HG03066 (cell line): ENCODE results near the gene SYCP2L.
"Not testable (repeated sequence)": the region's sequence is repeated elsewhere in the genome, so short reads cannot be mapped to it uniquely, and the experiment has no call there.

Source experiments
- ATAC-seq: cut with Tn5 transposase; IDR thresholded peaks from one replicate; pipeline ENCODE4 v1.9.1; 2021; ENCODE audit warnings: low read depth; ENCODE audit not compliant: unreplicated experiment

Gene SYCP2L

DNA sequence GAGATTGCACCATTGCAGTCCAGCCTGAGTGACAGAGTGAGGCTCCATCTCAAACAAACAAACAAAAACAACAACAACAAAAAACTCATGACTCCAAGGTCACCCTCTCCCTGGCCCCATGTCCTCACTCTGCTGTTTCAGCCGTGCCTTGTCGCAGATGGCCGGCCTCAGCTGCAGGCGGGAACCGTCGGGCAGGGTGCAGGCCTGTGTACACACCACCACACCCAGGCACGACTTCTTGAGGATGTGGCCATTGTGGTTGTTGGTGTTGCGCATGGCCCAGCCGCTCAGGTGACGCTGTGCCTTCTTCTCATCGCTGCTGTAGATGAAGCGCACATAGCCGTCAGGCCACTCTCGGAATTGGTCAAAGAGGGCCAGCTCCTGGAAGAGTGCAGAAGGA lies 9.8 kb upstream of the SYCP2L start:
- ATAC-seq: no peak

DNA sequence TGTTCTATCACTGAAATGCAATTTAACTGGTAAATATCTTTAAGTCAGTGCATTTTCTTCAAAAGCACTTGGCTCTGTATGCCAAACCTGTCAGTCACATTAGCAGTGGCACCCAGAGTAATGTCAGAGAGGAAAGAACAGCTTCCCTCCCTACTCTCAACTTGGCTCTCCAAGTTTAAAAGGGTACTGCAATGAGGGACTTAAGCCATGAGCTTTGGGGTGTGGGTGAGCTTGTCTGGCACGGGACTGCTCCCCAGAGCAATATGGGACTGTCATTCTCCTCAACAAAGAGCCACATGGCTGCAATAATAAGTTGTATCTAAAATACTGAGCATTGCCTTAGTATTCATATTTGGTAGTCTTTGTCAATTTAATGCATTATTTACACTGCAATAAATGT lies 9.0 kb upstream of the SYCP2L start:
- ATAC-seq: no peak

- no peak for ATAC-seq
Observed at GRCh38 chr6:10880366-10880765, 6.5 kb upstream of the SYCP2L start.

GRCh38 chr6:10882253-10882630 lies 4.6 kb upstream of the SYCP2L start:
- ATAC-seq: not testable (repeated sequence)

GRCh38 chr6:10882657-10883171 lies 4.1 kb upstream of the SYCP2L start:
- no peak for ATAC-seq

DNA sequence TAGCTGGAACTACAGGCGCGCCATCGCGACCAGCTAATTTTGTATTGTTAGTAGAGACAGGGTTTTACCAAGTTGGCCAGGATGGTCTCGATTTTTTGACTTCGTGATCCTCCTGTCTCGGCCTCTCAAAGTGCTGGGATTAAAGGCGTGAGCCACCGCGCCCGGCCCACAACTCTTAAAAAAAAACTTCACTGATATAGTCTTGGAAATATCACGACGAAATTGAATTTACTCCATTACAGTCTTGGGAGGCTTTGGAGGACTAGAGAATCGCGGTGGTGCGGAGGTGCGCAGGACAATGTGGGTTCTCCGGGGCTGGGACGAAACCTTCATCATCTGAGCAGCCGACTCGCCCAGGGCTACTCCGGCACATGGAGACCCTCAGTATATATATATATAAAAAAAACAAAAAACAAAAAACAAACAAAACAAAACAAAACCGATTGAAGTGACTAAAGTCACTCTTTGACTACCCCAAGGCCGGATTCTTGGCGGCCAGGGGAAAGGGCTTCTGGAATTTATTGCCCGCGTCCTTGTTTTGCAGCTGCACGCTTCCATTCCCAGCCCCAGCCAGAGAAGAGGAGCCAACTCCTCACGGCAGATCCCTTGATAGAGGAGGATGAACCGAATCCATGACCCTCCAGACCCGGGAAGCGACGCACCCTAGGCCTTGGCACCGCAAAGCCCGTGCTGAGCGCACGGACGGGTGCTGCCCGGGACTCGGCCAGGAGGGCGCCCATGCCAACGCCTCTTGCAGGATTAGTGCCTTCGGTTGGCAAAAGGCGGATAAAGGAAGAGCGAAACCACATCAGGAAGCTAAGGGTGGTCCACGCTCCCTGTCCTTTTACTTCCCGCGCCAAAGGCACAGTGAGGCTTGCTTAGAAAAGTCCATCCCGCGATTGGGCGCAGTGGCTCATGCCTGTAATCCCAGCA lies 3.3 kb upstream of the SYCP2L start:
- ATAC-seq: no peak

DNA sequence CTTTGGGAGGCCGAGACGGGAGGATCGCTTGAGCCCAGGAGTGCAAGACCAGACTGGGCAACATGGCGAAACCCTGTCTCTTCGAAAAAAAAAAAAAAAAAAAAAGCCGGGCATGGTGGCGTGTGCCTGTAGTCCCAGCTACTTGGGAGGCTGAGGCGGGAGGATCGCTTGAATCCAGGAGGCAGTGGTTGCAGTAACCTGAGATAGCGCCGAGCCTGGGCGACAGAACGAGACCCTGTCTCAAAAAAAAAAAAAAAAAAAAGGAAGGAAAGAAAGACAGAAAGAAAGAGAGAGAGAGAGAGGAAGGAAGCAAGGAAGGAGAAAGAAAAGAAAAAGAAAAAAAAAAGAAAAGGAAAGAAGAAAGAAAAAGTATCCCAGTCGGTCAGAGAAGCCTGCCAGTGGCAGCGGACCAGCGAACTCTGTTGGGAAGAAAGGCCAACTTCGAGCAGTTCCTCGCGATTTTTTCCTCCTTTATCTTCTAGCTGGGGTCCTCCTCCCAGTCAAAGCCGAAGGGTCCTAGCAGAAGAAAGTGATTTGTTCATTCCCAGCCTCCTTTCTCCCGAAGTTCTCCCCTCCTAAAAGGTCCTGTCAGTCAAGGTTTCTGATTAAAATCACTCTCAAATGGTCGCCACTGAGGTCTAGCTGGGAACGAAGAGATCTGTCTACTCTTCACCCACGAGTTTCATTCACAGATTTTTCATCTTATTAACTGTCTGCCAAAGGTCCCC lies 2.4 kb upstream of the SYCP2L start:
- no peak for ATAC-seq

DNA sequence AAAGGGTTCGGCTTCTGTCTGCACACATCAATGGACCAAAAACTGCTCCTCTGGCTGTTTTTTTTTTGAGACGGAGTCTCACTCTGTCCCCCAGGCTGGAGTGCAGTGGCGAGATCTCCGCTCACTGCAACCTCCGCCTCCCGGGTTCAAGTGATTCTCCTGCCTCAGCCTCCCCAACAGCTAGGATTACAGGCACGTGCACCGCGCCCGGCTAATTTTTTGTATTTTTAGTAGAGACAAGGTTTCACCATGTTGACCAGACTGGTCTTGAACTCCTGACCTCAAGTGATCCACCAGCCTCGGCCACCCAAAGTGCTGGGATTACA lies 524 bp upstream of the SYCP2L start:
- not testable (repeated sequence) for ATAC-seq

- ATAC-seq: no peak
Observed at GRCh38 chr6:10890151-10890550, 3.3 kb downstream of the SYCP2L start.

DNA sequence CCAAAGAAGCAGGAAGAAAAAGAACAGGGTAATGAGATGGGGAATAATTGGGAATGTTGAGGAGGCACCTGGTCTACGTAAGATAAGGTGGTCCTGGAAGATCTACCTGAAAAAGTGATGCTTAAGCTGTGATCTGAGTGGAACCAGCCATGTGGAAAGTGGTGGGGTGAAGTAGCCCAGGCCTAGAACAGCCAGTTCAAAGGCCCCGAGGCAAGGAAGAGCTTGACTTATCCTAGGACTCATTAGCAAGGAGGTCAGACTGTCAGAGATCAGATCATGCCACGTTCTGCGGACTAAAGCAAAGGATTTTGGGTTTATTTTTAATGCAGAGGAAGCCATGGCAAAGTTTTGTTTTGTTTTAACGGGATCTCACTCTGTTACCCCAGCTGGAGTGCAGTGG lies 5.1 kb downstream of the SYCP2L start:
- ATAC-seq: no peak

DNA sequence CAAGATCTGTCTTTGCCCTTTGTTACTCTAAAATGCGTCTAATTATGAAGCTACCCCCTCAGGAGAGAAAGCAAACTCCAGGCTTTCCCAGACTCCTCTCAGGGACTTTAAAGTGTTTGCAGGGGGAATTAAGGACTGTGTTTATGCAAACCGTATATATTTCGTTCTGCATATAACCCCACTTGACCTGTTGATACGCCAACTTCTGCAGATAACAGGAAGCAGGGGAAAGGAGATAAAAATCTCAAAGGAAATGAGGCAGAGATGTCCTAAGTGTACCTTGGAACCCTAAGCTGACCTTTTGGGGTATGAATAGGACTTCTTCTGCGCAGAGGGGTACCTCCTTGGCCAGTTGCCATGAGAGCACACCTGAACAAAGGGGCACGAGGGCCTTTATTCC lies 8.1 kb downstream of the SYCP2L start:
- ATAC-seq: no peak

DNA sequence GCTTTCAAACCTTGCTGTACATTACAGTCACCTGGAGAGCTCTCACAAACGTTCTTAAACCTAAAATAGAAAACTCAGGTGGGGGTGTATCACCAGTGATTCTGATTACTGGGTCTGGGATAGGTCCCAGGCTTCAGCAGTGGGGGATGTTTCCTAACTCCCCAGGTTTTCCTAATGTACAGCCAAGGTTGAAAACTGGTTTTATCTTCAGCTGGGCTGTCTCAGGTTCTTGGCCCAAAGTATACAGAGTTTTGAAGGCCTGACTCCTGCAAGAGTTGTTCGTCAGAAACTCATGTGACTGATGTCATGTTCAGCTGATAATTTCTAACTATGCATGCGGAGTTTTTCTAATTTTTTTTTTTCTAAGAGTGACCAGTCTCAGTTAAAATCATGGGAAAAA lies 9.8 kb downstream of the SYCP2L start:
- ATAC-seq: no peak

DNA sequence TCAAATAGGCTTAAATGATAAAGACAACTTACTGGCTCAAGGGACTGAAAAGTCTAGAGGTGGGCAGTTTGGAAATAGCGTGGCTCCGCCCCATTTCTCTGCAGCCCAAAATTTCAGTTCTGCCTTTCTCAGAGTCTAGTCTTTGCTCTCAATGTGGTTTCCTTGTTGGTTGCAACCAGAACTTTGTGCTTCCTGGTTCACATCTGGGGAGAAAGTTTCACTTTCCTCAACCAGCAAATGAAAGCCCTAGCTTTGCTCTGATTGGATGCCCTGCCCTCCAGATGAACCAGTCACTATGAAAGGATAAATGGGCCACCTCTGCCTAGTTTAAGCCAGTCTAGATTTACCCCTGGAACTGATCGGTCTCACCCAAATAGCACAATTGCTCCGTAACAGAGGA lies 14.9 kb downstream of the SYCP2L start:
- peak; percentile 93 for ATAC-seq

DNA sequence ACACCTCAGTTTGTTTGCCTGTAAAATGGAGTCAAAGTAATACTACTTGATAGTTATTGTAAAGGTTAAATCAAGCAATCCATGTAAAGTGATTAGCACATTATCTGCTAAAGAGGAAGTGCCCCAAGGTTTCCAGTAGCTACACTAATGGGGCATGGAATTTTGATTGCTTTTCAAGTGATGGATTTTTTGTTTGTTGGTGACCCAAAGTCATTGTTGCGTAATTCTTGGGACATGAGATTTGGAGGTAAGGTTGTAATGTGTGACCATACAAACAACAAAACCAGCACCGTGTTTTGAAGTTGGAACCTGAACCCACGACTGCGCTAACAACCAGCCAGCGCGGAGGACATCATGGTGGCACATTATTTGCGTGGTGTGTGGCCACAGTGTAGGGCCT lies 17.2 kb downstream of the SYCP2L start:
- no peak for ATAC-seq

DNA sequence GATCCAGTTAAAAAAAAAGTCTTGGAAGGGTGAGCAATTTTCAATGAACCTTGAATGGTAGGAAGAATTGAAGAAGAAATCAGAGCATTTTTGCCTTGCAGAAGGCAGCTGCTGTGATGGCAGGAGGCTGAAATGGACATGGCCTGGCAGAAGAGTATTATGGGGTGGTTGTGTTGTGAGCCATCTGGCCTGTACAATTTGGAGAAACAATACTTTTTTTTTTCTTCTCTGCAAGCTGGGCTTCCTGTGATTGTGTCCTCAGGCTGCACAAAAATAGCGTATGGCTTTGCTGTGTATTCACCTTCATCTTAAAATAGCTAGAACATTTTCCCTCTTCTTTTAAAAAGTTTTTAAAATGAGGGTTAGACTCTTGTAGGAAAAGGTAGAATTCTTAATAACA lies 21.4 kb downstream of the SYCP2L start:
- no peak for ATAC-seq

GRCh38 chr6:10919520-10919919 lies 32.7 kb downstream of the SYCP2L start:
- ATAC-seq: not testable (repeated sequence)

- ATAC-seq: no peak
Observed at GRCh38 chr6:10933126-10933525, 46.3 kb downstream of the SYCP2L start.

DNA sequence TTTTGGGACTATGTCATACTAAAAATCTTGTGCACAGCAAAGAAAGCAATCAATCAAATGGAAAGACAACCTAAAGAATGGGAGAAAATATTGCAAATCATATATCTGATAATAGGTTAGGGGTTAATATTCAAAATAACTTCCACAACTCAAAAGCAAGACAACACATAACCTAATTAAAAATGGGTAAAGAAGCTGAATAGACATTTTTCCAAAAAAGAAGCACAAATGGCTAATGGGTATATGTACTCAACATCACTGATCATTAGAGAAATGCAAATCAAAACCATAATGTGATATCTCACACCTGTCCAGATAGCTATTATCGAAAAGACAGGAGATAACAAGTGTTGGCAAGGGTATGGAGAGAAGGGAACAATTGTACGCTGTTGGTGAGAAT lies 53.0 kb downstream of the SYCP2L start:
- no peak for ATAC-seq

DNA sequence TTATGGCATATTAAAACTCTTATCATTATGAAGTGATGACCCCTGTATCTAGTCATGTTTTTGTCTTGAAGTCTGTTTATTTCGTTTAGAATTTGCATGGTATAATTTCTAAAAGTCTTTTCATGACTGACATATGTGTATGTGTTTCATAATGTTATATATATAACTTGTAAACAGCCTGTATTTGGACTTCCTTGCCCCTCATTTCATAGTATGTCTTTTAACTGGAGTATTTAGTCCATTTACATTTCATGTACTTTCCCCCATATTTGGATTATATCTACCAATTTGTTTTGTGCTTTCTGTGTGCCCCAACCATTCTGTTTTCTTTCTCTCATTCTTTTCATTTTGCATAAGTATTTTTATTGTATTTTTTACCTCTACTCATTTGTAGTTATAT lies 59.0 kb downstream of the SYCP2L start:
- ATAC-seq: no peak

DNA sequence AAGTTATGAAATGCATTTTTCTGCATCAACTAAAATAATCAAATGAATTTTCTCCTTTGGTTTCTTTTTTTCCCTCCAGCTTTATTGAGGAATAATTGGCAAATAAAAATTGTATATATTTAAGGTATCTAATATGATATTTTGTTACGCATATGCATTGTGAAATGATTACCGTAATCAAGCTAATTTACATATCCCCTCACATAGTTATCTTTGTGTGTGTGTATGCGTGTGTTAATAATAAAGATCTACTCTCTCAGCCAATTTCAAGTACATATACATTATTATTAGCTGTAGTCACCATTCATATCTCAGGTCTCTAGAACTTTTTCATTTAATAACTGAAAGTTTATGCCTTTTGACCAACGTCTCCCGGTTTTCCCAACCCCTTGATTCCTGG lies 61.1 kb downstream of the SYCP2L start:
- no peak for ATAC-seq

DNA sequence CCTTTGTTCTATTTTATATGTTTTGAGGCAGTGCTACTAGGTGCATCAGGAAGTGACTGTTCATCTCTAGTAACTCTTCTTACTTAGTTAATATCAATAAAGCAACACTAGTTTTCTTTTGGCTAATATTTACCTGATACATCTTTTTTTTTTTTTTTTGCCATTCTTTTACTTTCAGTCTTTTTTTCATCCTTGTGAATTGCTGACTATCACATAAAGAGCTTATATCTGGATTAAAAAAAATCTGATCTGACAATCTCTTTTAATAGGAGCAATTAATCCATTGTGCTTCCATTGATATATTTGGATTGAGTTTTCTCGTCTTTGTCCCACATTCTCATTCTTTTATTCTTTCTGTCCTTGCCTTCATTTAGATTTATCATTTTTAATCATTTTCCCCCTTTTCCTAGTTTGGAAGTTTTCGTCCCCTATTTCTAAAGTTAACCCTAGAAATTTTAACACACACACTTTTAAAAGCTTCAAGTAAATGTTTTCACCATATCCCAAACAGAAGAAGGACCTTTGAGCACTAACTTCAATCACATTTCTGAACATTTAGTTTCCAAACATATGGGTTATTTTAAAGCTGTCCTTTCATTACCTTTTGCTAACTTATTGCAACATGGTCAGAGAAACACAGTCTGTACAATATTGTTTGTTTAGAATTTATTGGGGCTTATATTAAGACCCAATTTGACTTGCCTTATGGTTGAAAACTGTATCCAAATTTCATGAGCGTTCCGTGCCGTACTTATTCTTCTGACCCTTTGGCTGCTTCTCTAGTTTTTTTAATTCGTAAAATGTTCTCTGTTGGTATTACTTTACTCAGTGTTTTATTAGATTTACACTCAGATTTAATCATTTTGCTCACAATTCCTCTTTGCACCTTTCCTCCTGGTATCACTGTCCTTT lies 63.0 kb downstream of the SYCP2L start:
- no peak for ATAC-seq
